ENCODE measurements around the gene DUSP8. TPM values are rescaled to one million over a fixed set of nuclear protein-coding genes. Genes with fewer than 3 reads are reported as not detected.
A peak's percentile ranks its signal among the peaks of the same experiment; 100 is the strongest.

The DUSP8 gene
- total and polyA plus RNA-seq, 4 donors: 2.3 to 39.3 (median 8.0) TPM

GRCh38 chr11:1570531-1570895, 1.6 kb downstream of the DUSP8 start:
- WGBS, 2 donors: 48 to 51% methylated on average over 8 of the region's 8 CpGs
- H3K36me3 ChIP-seq (ENCODE audit: control insufficient read depth in 1 of 2, insufficient read depth in 2 of 2, low read length in 1 of 2): no peaks in the 10 kb centered on the region
- no peak overlapping the region for H3K27ac ChIP-seq (ENCODE audit: low read depth in 1 of 2, low read length in 2 of 2)
- intact Hi-C loops (cut with DNase I): no loop called here
- H3K4me3 ChIP-seq (ENCODE audit: low read length in 2 of 2): no peak overlapping the region
- ATAC-seq (ENCODE audit: low FRiP score): no peak
- H3K9me3 ChIP-seq (ENCODE audit: control insufficient read depth, low read length): no peaks in the 10 kb centered on the region
- H3K27me3 ChIP-seq (ENCODE audit: control insufficient read depth in 1 of 2, insufficient read depth in 2 of 2, low read length in 1 of 2): no peaks in the 10 kb centered on the region
- no peaks in the 10 kb centered on the region for H3K4me1 ChIP-seq (ENCODE audit: control insufficient read depth in 1 of 2, insufficient read depth in 2 of 2, low read length in 2 of 2)
- DNase-seq: no peak

- Histone ChIP-seq H3K4me3 (ENCODE audit: low read length in 2 of 2) (no peak overlapping the region), H3K4me1 (ENCODE audit: control insufficient read depth in 1 of 2, insufficient read depth in 2 of 2, low read length in 2 of 2) (no peaks in the 10 kb centered on the region), H3K9me3 (ENCODE audit: control insufficient read depth, low read length) (no peaks in the 10 kb centered on the region), H3K27me3 (ENCODE audit: control insufficient read depth in 1 of 2, insufficient read depth in 2 of 2, low read length in 1 of 2) (no peaks in the 10 kb centered on the region), H3K36me3 (ENCODE audit: control insufficient read depth in 1 of 2, insufficient read depth in 2 of 2, low read length in 1 of 2) (no peaks in the 10 kb centered on the region), H3K27ac (ENCODE audit: low read depth in 1 of 2, low read length in 2 of 2) (no peak overlapping the region)
- intact Hi-C loops (cut with DNase I): no loop called here
- DNase-seq (peak in 1 of 2 donors; percentile 70), ATAC-seq (ENCODE audit: low FRiP score) (no peak)
- WGBS, 2 donors: 50 to 56% methylated on average over 11 of the region's 11 CpGs
Measured at GRCh38 chr11:1570001-1570453, 2.0 kb downstream of the DUSP8 start.

- DNase-seq: peak in 1 of 2 donors; percentile 59
- H3K27me3 ChIP-seq (ENCODE audit: control insufficient read depth in 1 of 2, insufficient read depth in 2 of 2, low read length in 1 of 2): no peaks in the 10 kb centered on the region
- ATAC-seq (ENCODE audit: low FRiP score): no peak
- H3K9me3 ChIP-seq (ENCODE audit: control insufficient read depth, low read length): no peaks in the 10 kb centered on the region
- no peak overlapping the region for H3K27ac ChIP-seq (ENCODE audit: low read depth in 1 of 2, low read length in 2 of 2)
- 44 to 45% methylated on average over 14 of the region's 14 CpGs for WGBS, 2 donors
- no peaks in the 10 kb centered on the region for H3K36me3 ChIP-seq (ENCODE audit: control insufficient read depth in 1 of 2, insufficient read depth in 2 of 2, low read length in 1 of 2)
- intact Hi-C loops (cut with DNase I): no loop called here
- no peak overlapping the region for H3K4me3 ChIP-seq (ENCODE audit: low read length in 2 of 2)
- no peaks in the 10 kb centered on the region for H3K4me1 ChIP-seq (ENCODE audit: control insufficient read depth in 1 of 2, insufficient read depth in 2 of 2, low read length in 2 of 2)
Measured at GRCh38 chr11:1569251-1569780, 2.8 kb downstream of the DUSP8 start.

- no peak overlapping the region for H3K4me3 ChIP-seq (ENCODE audit: low read length in 2 of 2)
- WGBS, 2 donors: 55 to 56% methylated on average over 13 of the region's 13 CpGs
- intact Hi-C loops (cut with DNase I): no loop called here
- H3K9me3 ChIP-seq (ENCODE audit: control insufficient read depth, low read length): no peaks in the 10 kb centered on the region
- no peaks in the 10 kb centered on the region for H3K36me3 ChIP-seq (ENCODE audit: control insufficient read depth in 1 of 2, insufficient read depth in 2 of 2, low read length in 1 of 2)
- ATAC-seq (ENCODE audit: low FRiP score) (no peak), DNase-seq (peak; percentile 44 to 74)
- H3K4me1 ChIP-seq (ENCODE audit: control insufficient read depth in 1 of 2, insufficient read depth in 2 of 2, low read length in 2 of 2): no peaks in the 10 kb centered on the region
- H3K27ac ChIP-seq (ENCODE audit: low read depth in 1 of 2, low read length in 2 of 2): no peak overlapping the region
- no peaks in the 10 kb centered on the region for H3K27me3 ChIP-seq (ENCODE audit: control insufficient read depth in 1 of 2, insufficient read depth in 2 of 2, low read length in 1 of 2)
Measured at GRCh38 chr11:1568441-1568911, 3.6 kb downstream of the DUSP8 start.

- DNase-seq (no peak), ATAC-seq (ENCODE audit: low FRiP score) (no peak)
- H3K27ac ChIP-seq (ENCODE audit: low read depth in 1 of 2, low read length in 2 of 2): no peak overlapping the region
- 68 to 76% methylated on average over 7 of the region's 7 CpGs for WGBS, 2 donors
- intact Hi-C loops (cut with DNase I): no loop called here
- H3K4me3 ChIP-seq (ENCODE audit: low read length in 2 of 2): no peak overlapping the region
- no peaks in the 10 kb centered on the region for H3K27me3 ChIP-seq (ENCODE audit: control insufficient read depth in 1 of 2, insufficient read depth in 2 of 2, low read length in 1 of 2)
- no peaks in the 10 kb centered on the region for H3K9me3 ChIP-seq (ENCODE audit: control insufficient read depth, low read length)
- no peaks in the 10 kb centered on the region for H3K4me1 ChIP-seq (ENCODE audit: control insufficient read depth in 1 of 2, insufficient read depth in 2 of 2, low read length in 2 of 2)
- no peaks in the 10 kb centered on the region for H3K36me3 ChIP-seq (ENCODE audit: control insufficient read depth in 1 of 2, insufficient read depth in 2 of 2, low read length in 1 of 2)
Measured at GRCh38 chr11:1567721-1568100, 4.4 kb downstream of the DUSP8 start.

GRCh38 chr11:1567052-1567720, 4.9 kb downstream of the DUSP8 start:
- Histone ChIP-seq H3K36me3 (ENCODE audit: control insufficient read depth in 1 of 2, insufficient read depth in 2 of 2, low read length in 1 of 2) (no peaks in the 10 kb centered on the region), H3K4me3 (ENCODE audit: low read length in 2 of 2) (no peak overlapping the region), H3K4me1 (ENCODE audit: control insufficient read depth in 1 of 2, insufficient read depth in 2 of 2, low read length in 2 of 2) (no peaks in the 10 kb centered on the region), H3K27ac (ENCODE audit: low read depth in 1 of 2, low read length in 2 of 2) (no peak overlapping the region), H3K27me3 (ENCODE audit: control insufficient read depth in 1 of 2, insufficient read depth in 2 of 2, low read length in 1 of 2) (no peaks in the 10 kb centered on the region), H3K9me3 (ENCODE audit: control insufficient read depth, low read length) (no peaks in the 10 kb centered on the region)
- no peak for ATAC-seq (ENCODE audit: low FRiP score)
- DNase-seq: peak; percentile 47 to 75
- 65 to 74% methylated on average over 12 to 13 of the region's 13 CpGs for WGBS, 2 donors
- intact Hi-C loops (cut with DNase I): no loop called here

- ATAC-seq (ENCODE audit: low FRiP score): no peak
Measured at GRCh38 chr11:1566381-1567051, 5.6 kb downstream of the DUSP8 start.

GRCh38 chr11:1565904-1566247, 6.2 kb downstream of the DUSP8 start:
- Histone ChIP-seq H3K27me3 (ENCODE audit: control insufficient read depth in 1 of 2, insufficient read depth in 2 of 2, low read length in 1 of 2) (no peaks in the 10 kb centered on the region), H3K9me3 (ENCODE audit: control insufficient read depth, low read length) (no peaks in the 10 kb centered on the region), H3K27ac (ENCODE audit: low read depth in 1 of 2, low read length in 2 of 2) (no peak overlapping the region), H3K36me3 (ENCODE audit: control insufficient read depth in 1 of 2, insufficient read depth in 2 of 2, low read length in 1 of 2) (no peaks in the 10 kb centered on the region), H3K4me3 (ENCODE audit: low read length in 2 of 2) (no peak overlapping the region), H3K4me1 (ENCODE audit: control insufficient read depth in 1 of 2, insufficient read depth in 2 of 2, low read length in 2 of 2) (no peaks in the 10 kb centered on the region)
- DNase-seq: no peak
- 79 to 81% methylated on average over 5 of the region's 5 CpGs for WGBS, 2 donors
- no peak for ATAC-seq (ENCODE audit: low FRiP score)
- intact Hi-C loops (cut with DNase I): no loop called here

More at GRCh38 chr11:1566381-1567051, 5.6 kb downstream of the DUSP8 start:
- DNase-seq: no peak
- no peaks in the 10 kb centered on the region for H3K4me1 ChIP-seq (ENCODE audit: control insufficient read depth in 1 of 2, insufficient read depth in 2 of 2, low read length in 2 of 2)
- H3K27ac ChIP-seq (ENCODE audit: low read depth in 1 of 2, low read length in 2 of 2): no peak overlapping the region
- intact Hi-C loops (cut with DNase I): no loop called here
- H3K27me3 ChIP-seq (ENCODE audit: control insufficient read depth in 1 of 2, insufficient read depth in 2 of 2, low read length in 1 of 2): no peaks in the 10 kb centered on the region
- H3K9me3 ChIP-seq (ENCODE audit: control insufficient read depth, low read length): no peaks in the 10 kb centered on the region
- 76 to 80% methylated on average over 20 of the region's 20 CpGs for WGBS, 2 donors
- no peaks in the 10 kb centered on the region for H3K36me3 ChIP-seq (ENCODE audit: control insufficient read depth in 1 of 2, insufficient read depth in 2 of 2, low read length in 1 of 2)
- no peak overlapping the region for H3K4me3 ChIP-seq (ENCODE audit: low read length in 2 of 2)
